ENCODE results near the gene ERFL. TPM values are rescaled to one million over a fixed set of nuclear protein-coding genes. Genes with fewer than 3 reads are reported as not detected.

ERFL gene
- total RNA-seq, 1 donor from 2014 or later, result not detected

GRCh38 chr19:41897820-41898219 lies 30.4 kb downstream of the ERFL start:
- DNase-seq (ENCODE audit: low read depth in 2 of 2), result no peak

GRCh38 chr19:41897181-41897580 lies 31.1 kb downstream of the ERFL start:
- DNase-seq (ENCODE audit: low read depth in 2 of 2), result no peak

- DNase-seq (ENCODE audit: low read depth in 2 of 2), result no peak
Measured at GRCh38 chr19:41896581-41896942, 31.7 kb downstream of the ERFL start.

- DNase-seq (ENCODE audit: low read depth in 2 of 2), result no peak
Measured at GRCh38 chr19:41895745-41896580, 32.3 kb downstream of the ERFL start.

GRCh38 chr19:41894350-41894749 lies 33.9 kb downstream of the ERFL start:
- DNase-seq (ENCODE audit: low read depth in 2 of 2), result no peak

- no peak for DNase-seq (ENCODE audit: low read depth in 2 of 2)
Measured at GRCh38 chr19:41893899-41894298, 34.4 kb downstream of the ERFL start.

- no peak for DNase-seq (ENCODE audit: low read depth in 2 of 2)
Measured at GRCh38 chr19:41892173-41892902, 35.9 kb downstream of the ERFL start.

GRCh38 chr19:41890936-41891335 lies 37.3 kb downstream of the ERFL start:
- DNase-seq (ENCODE audit: low read depth in 2 of 2), result no peak

GRCh38 chr19:41889896-41890295 lies 38.4 kb downstream of the ERFL start:
- DNase-seq (ENCODE audit: low read depth in 2 of 2), result no peak

- no peak for DNase-seq (ENCODE audit: low read depth in 2 of 2)
Measured at GRCh38 chr19:41888926-41889325, 39.3 kb downstream of the ERFL start.

GRCh38 chr19:41887711-41888382 lies 40.4 kb downstream of the ERFL start:
- DNase-seq (ENCODE audit: low read depth in 2 of 2), result no peak

GRCh38 chr19:41886761-41887710 lies 41.2 kb downstream of the ERFL start:
- DNase-seq (ENCODE audit: low read depth in 2 of 2), result no peak

GRCh38 chr19:41883821-41884733 lies 44.2 kb downstream of the ERFL start:
- DNase-seq (ENCODE audit: low read depth in 2 of 2), result peak; percentile 88 to 97

- DNase-seq (ENCODE audit: low read depth in 2 of 2), result no peak
Measured at GRCh38 chr19:41883463-41883820, 44.8 kb downstream of the ERFL start.

- peak in 1 of 2 donors; percentile 45 for DNase-seq (ENCODE audit: low read depth in 2 of 2)
Measured at GRCh38 chr19:41882568-41883462, 45.4 kb downstream of the ERFL start, which contains the start of gene ARHGEF1. Gene ARHGEF1 (plus strand): TSS chr19:41883184. CDS start chr19:41888083, 4,899 bp downstream.

GRCh38 chr19:41880329-41880708 lies 47.9 kb downstream of the ERFL start:
- no peak for DNase-seq (ENCODE audit: low read depth in 2 of 2)

GRCh38 chr19:41879670-41880328 lies 48.5 kb downstream of the ERFL start:
- DNase-seq (ENCODE audit: low read depth in 2 of 2), result no peak

GRCh38 chr19:41879080-41879479 lies 49.2 kb downstream of the ERFL start:
- DNase-seq (ENCODE audit: low read depth in 2 of 2), result no peak
